H9 (cell line): Measurements from ENCODE around the gene IDNK. TPM values are rescaled to one million over a fixed set of nuclear protein-coding genes. Genes with fewer than 3 reads are reported as not detected.

Source experiments
- DNase-seq: peaks from one replicate; pipeline ENCODE4 v3.0.0-alpha.2; 2017
- H2AFZ ChIP-seq: one replicate; pipeline ENCODE4 v1.6.1; 2013; ENCODE audit warnings: mild to moderate bottlenecking, low read length, control low read depth, moderate library complexity
- H2AK5ac ChIP-seq: 2 replicates; pipeline ENCODE4 v1.6.1; 2013; ENCODE audit warnings: low read length, control low read depth, mixed read lengths; ENCODE audit not compliant: insufficient read length
- H2BK120ac ChIP-seq: one replicate; pipeline ENCODE4 v1.6.1; 2013; ENCODE audit warnings: low read depth, mild to moderate bottlenecking, low read length, control low read depth, inconsistent platforms; ENCODE audit not compliant: poor library complexity, severe bottlenecking
- H2BK12ac ChIP-seq: 2 replicates; pipeline ENCODE4 v1.6.1; 2013; ENCODE audit warnings: low read length, control low read depth, mixed read lengths, low read depth; ENCODE audit not compliant: insufficient read length
- H2BK15ac ChIP-seq: 2 replicates; pipeline ENCODE4 v1.6.1; 2013; ENCODE audit warnings: low read depth, low read length, control low read depth
- H2BK20ac ChIP-seq: one replicate; pipeline ENCODE4 v1.6.1; 2013; ENCODE audit warnings: low read depth, mild to moderate bottlenecking, low read length, control low read depth, inconsistent platforms; ENCODE audit not compliant: poor library complexity, severe bottlenecking
- H2BK5ac ChIP-seq: 2 replicates; pipeline ENCODE4 v1.6.1; 2013; ENCODE audit warnings: low read length, control low read depth, mixed read lengths; ENCODE audit not compliant: insufficient read length
- H3K14ac ChIP-seq: 2 replicates; pipeline ENCODE4 v1.6.1; 2013; ENCODE audit warnings: low read length, control low read depth; ENCODE audit not compliant: insufficient read depth
- H3K18ac ChIP-seq: 2 replicates; pipeline ENCODE4 v1.6.1; 2013; ENCODE audit warnings: low read depth, mild to moderate bottlenecking, mixed read lengths, low read length, control low read depth; ENCODE audit not compliant: insufficient read length
- H3K23ac ChIP-seq: 2 replicates; pipeline ENCODE4 v1.6.1; 2013; ENCODE audit warnings: low read length, control low read depth, mixed read lengths, low read depth; ENCODE audit not compliant: insufficient read length
- H3K23me2 ChIP-seq: 2 replicates; pipeline ENCODE4 v1.6.1; 2013; ENCODE audit warnings: low read depth, mild to moderate bottlenecking, mixed read lengths, low read length, control low read depth; ENCODE audit not compliant: insufficient read length, poor library complexity, severe bottlenecking
- H3K27ac ChIP-seq: 2 replicates; pipeline ENCODE4 v1.5.1; 2013; ENCODE audit warnings: low read length, control low read depth, mixed read lengths, low read depth; ENCODE audit not compliant: insufficient read length
- H3K27me3 ChIP-seq: 2 replicates; pipeline ENCODE4 v1.6.1; 2013; ENCODE audit warnings: low read length, control low read depth, inconsistent platforms; ENCODE audit not compliant: insufficient read depth
- H3K4ac ChIP-seq: 2 replicates; pipeline ENCODE4 v1.6.1; 2013; ENCODE audit warnings: low read depth, mild to moderate bottlenecking, control low read depth, inconsistent platforms, low read length, moderate library complexity
- H3K4me1 ChIP-seq: 2 replicates; pipeline ENCODE4 v1.6.1; 2013; ENCODE audit warnings: low read length, control low read depth, inconsistent platforms; ENCODE audit not compliant: insufficient read depth
- H3K4me2 ChIP-seq: 2 replicates; pipeline ENCODE4 v1.6.1; 2013; ENCODE audit warnings: low read length, control low read depth, mixed read lengths; ENCODE audit not compliant: insufficient read length, insufficient read depth
- H3K56ac ChIP-seq: 2 replicates; pipeline ENCODE4 v1.6.1; 2013; ENCODE audit warnings: low read depth, mild to moderate bottlenecking, mixed read lengths, low read length, control low read depth; ENCODE audit not compliant: insufficient read length
- H3K79me1 ChIP-seq: 2 replicates; pipeline ENCODE4 v1.6.1; 2013; ENCODE audit warnings: low read depth, mild to moderate bottlenecking, moderate library complexity, low read length, control low read depth, inconsistent platforms; ENCODE audit not compliant: insufficient read depth, poor library complexity, severe bottlenecking
- H3K79me2 ChIP-seq: 2 replicates; pipeline ENCODE4 v1.6.1; 2013; ENCODE audit warnings: low read length, control low read depth, inconsistent platforms; ENCODE audit not compliant: insufficient read depth
- H3K9ac ChIP-seq: 2 replicates; pipeline ENCODE4 v1.6.1; 2013; ENCODE audit warnings: low read length, control low read depth, mixed read lengths; ENCODE audit not compliant: insufficient read length; ENCODE audit errors: extremely low read depth
- H3K9me3 ChIP-seq: one replicate; pipeline ENCODE4 v1.6.1; 2013; ENCODE audit warnings: low read depth, low read length, inconsistent platforms; ENCODE audit not compliant: control insufficient read depth
- H3T11ph ChIP-seq: one replicate; pipeline ENCODE4 v1.6.1; 2013; ENCODE audit warnings: mild to moderate bottlenecking, low read length, control low read depth, inconsistent platforms
- H4K20me1 ChIP-seq: one replicate; pipeline ENCODE4 v1.6.1; 2013; ENCODE audit not compliant: control insufficient read depth, insufficient read length, insufficient read depth
- H4K5ac ChIP-seq: 2 replicates; pipeline ENCODE4 v1.6.1; 2013; ENCODE audit warnings: low read depth, mild to moderate bottlenecking, mixed read lengths, low read length, control low read depth; ENCODE audit not compliant: insufficient read length
- H4K8ac ChIP-seq: replicated peaks from 2 replicates; pipeline ENCODE4 v1.6.1; 2013; ENCODE audit warnings: low read length, control low read depth, mixed read lengths, low read depth; ENCODE audit not compliant: insufficient read length
- H4K91ac ChIP-seq: 2 replicates; pipeline ENCODE4 v1.6.1; 2013; ENCODE audit warnings: low read depth, mild to moderate bottlenecking, moderate library complexity, mixed read lengths, low read length, control low read depth; ENCODE audit not compliant: insufficient read length
- H3K27ac Mint-ChIP-seq, 3 experiments: 2 replicates in 2 of 3; 3 replicates in 1 of 3; pipeline ENCODE4 v1.8.0; 2020 to 2021; ENCODE audit warnings: mixed read lengths in 3 of 3, mild to moderate bottlenecking in 1 of 3, moderate library complexity in 1 of 3
- H3K27me3 Mint-ChIP-seq: 2 replicates; pipeline ENCODE4 v1.8.0; 2021; ENCODE audit warnings: low read depth, mild to moderate bottlenecking, moderate library complexity, mixed read lengths
- H3K36me3 Mint-ChIP-seq, 3 experiments: 2 replicates in 2 of 3; 3 replicates in 1 of 3; pipeline ENCODE4 v1.8.0; 2020 to 2021; ENCODE audit warnings: low read depth in 3 of 3, mixed read lengths in 3 of 3; ENCODE audit not compliant: insufficient read depth in 1 of 3
- H3K4me1 Mint-ChIP-seq, 2 experiments: 2 replicates each; pipeline ENCODE4 v1.8.0; 2020; ENCODE audit warnings: mixed read lengths in 2 of 2
- H3K4me3 Mint-ChIP-seq, 2 experiments: 2 replicates in 1 of 2; 3 replicates in 1 of 2; pipeline ENCODE4 v1.8.0; 2020 to 2021; ENCODE audit warnings: mild to moderate bottlenecking in 2 of 2, mixed read lengths in 2 of 2, moderate library complexity in 1 of 2
- H3K9me3 Mint-ChIP-seq, 2 experiments: 2 replicates in 1 of 2; 3 replicates in 1 of 2; pipeline ENCODE4 v1.8.0; 2020; ENCODE audit warnings: mild to moderate bottlenecking in 2 of 2, mixed read lengths in 2 of 2, moderate library complexity in 1 of 2
- CTCF ChIP-seq: fragments of 200-600 bp; sonication (generic); conservative IDR thresholded peaks from 3 replicates; pipeline ENCODE4 v1.8.0; 2021; ENCODE audit warnings: antibody characterized with exemption, mild to moderate bottlenecking
- WGBS: extraction: QIAGEN DNeasy Blood & Tissue Kit; methylation state at CpG from one replicate; pipeline ENCODE4 v1.1.7; 2013; ENCODE audit warnings: missing lambda C conversion rate, low lambda C conversion rate, mixed read lengths; ENCODE audit not compliant: insufficient read length; ENCODE audit errors: extremely low coverage; 5-methylcytosine and 5-hydroxymethylcytosine counted together
- total RNA-seq: library from RNA; stranded (reverse); gene quantifications from 2 replicates; pipeline ENCODE4 v1.2.1, GENCODE V29; 2021

Gene IDNK
- total RNA-seq, 1 experiment from 2014 or later = 1.4 TPM

- Histone ChIP-seq H3T11ph (no peak overlapping the region), H2BK15ac (no peak overlapping the region), H3K23ac (no peak overlapping the region), H2AFZ (no peak overlapping the region), H3K9ac (no peak overlapping the region), H2BK120ac (no peak overlapping the region), H2AK5ac (no peak overlapping the region), H4K5ac (no peak overlapping the region), H2BK5ac (no peak overlapping the region), H3K23me2 (no peaks in the 10 kb centered on the region), H4K8ac (no peak overlapping the region), H3K27ac (no peak overlapping the region), H3K9me3 (no peaks in the 10 kb centered on the region), H4K91ac (no peak overlapping the region), H4K20me1 (no peaks in the 10 kb centered on the region), H3K18ac (no peak overlapping the region), H2BK12ac (no peak overlapping the region), H3K79me2 (no peaks in the 10 kb centered on the region), H3K56ac (no peak overlapping the region), H3K4me2 (no peak overlapping the region), H3K14ac (no peak overlapping the region), H3K4me1 (no peaks in the 10 kb centered on the region), H2BK20ac (no peak overlapping the region), H3K79me1 (no peaks in the 10 kb centered on the region), H3K27me3 (no peaks in the 10 kb centered on the region), H3K4ac (no peak overlapping the region)
- H3K4me1 Mint-ChIP-seq = no peaks in the 10 kb centered on the region; a peak in 1 of 4 replicates
- TF ChIP-seq CTCF = no peak
- H3K9me3 Mint-ChIP-seq = no peaks in the 10 kb centered on the region
- no peaks in the 10 kb centered on the region; the same call in 1 of the 2 replicates for H3K27me3 Mint-ChIP-seq
- H3K4me3 Mint-ChIP-seq = no peak overlapping the region
- H3K27ac Mint-ChIP-seq = peak overlapping the region in 1 of 3 experiments; percentile 70; a peak in 1 of 7 replicates
- no peak for DNase-seq
- H3K36me3 Mint-ChIP-seq = no peaks in the 10 kb centered on the region; a peak in 1 of 7 replicates
- no CpG with 5 or more reads among the region's 1 CpG for WGBS
Measured at GRCh38 chr9:83639266-83639665, 16.3 kb downstream of the IDNK start.
